Smooth muscle cell of the coronary artery (primary cell): ENCODE measurements around the gene OR52N1. TPM values are rescaled to one million over a fixed set of nuclear protein-coding genes. Genes with fewer than 3 reads are reported as not detected.

Source experiments
- total RNA-seq: library from RNA; depleted of rRNA; stranded (reverse); fragments of >200 nt; gene quantifications from 2 replicates; pipeline ENCODE4 v1.2.3, GENCODE V29; 2014; ENCODE audit warnings: low replicate concordance

Gene OR52N1
- not detected in 2 replicates for total RNA-seq

DNA sequence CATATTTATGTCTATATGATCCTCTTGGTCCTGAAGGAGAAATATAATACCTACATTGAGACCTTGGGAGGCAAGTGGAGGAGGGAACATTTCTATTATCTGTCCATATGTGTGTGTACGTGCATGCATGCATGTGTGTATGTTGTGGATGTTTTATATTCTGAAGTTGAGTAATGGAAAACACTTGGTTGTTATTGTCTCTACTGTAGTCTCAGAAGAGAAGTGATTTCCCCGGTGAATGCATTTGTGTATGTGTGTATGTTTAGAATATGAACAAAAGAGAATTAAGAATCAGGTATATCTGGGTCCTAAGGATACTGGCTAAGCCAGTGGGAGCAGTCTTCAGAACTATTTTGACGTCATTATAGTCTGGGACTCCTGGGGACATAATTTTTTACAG lies at the start of gene OR52N1:
Gene OR52N1, minus strand, starts transcription at position 101 of the 400 bp plus-strand sequence. CDS start 2,449 bp downstream, outside the sequence.

DNA sequence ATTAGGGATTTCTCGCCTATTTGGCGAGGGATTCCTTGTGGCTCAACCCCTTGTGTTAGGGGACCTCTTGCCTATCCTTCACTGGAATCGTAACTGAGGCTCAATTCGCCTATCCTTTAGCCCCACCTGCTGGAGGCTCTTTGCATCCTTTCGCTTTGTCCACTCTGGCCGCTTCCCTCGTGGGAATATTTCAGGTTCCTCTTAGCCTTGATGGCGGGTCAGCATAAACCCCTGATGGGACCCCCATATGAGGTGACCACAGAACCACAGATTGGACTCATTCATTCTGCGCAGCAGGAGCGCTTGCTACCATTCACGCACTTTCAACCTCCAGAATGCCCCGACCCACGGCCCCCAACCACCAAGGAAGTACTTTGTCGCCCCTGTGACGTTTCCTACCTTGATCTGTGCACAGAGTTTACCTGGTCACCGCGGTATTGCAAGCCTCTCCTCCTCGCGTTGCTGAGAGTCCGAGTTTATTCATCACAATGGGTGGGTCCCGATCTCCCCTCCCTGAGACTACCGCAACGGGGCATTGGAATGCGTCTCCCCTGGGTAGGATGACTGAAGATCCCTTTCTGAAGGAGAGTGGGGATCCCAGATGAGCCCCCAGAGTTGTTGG lies 17.5 kb upstream of the OR52N1 start, which contains the start of gene OR52N2:
Gene OR52N2, plus strand, starts transcription at position 425 of the 622 bp plus-strand sequence. CDS start 11,412 bp downstream, outside the sequence.

GRCh38 chr11:5783255-5783654 lies 7.8 kb downstream of the OR52N1 start, which contains the start of gene OR52N5:
Gene OR52N5, minus strand, starts transcription at chr11:5783355. Its CDS starts 4,721 bp downstream, at chr11:5778634.

DNA sequence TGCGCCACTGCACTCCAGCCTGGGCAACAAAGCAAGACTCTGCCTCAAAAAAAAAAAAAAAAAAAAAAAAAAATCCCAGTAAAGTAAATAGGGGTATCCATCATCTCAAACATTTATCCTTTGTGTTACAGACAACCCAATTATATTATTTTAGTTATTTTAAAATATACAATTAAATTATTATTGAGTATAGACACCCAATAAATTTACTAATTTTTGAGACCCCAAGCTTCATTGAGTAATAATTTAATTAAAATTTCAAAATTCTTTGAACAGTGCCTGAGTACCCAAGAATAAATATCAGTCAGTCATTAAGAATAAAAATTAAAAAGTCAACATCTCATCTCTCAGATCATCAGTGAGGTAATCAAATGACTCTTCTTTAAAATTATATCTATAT lies 37.1 kb downstream of the OR52N1 start, which contains the start of gene OR52N4:
Gene OR52N4, plus strand, starts transcription at position 301 of the 400 bp plus-strand sequence. CDS start 498 bp downstream, outside the sequence.

Other genes with a start within 250 kb of the OR52N1 start
- gene OR52H1, start 242.7 kb downstream of the OR52N1 start, total RNA-seq = 0.38 and 1.2 TPM in 2 replicates
- not detected in 2 replicates for gene OR52B6, start 210.4 kb downstream of the OR52N1 start, total RNA-seq
- 2.1 and 3.6 TPM in 2 replicates for gene TRIM6, start 194.6 kb downstream of the OR52N1 start, total RNA-seq
- 9.2 and 11.8 TPM in 2 replicates for gene TRIM34, start 166.3 kb downstream of the OR52N1 start, total RNA-seq
- 16.1 and 48.1 TPM in 2 replicates for gene TRIM5, start 106.2 kb downstream of the OR52N1 start, total RNA-seq
- 73.4 and 161 TPM in 2 replicates for gene TRIM22, start 101.5 kb downstream of the OR52N1 start, total RNA-seq
- not detected in 2 replicates for gene OR56B1, start 54.8 kb downstream of the OR52N1 start, total RNA-seq
- not detected in 2 replicates for gene OR52N4, start 37.0 kb downstream of the OR52N1 start, total RNA-seq
- not detected in 2 replicates for gene OR52N5, start 7.9 kb downstream of the OR52N1 start, total RNA-seq
- not detected in 2 replicates for gene OR52N2, start 17.7 kb upstream of the OR52N1 start, total RNA-seq
- gene OR52E6, start 50.6 kb upstream of the OR52N1 start, total RNA-seq = not detected in 2 replicates
- not detected in 2 replicates for gene OR52E8, start 66.4 kb upstream of the OR52N1 start, total RNA-seq
- gene OR52E4, start 89.4 kb upstream of the OR52N1 start, total RNA-seq = not detected in 2 replicates
- gene OR52E5, start 101.9 kb upstream of the OR52N1 start, total RNA-seq = not detected in 2 replicates
- gene OR56A3, start 151.0 kb upstream of the OR52N1 start, total RNA-seq = not detected in 2 replicates
- not detected in 2 replicates for gene OR56A5, start 177.2 kb upstream of the OR52N1 start, total RNA-seq
- not detected in 2 replicates for gene OR52L1, start 195.7 kb upstream of the OR52N1 start, total RNA-seq
- gene OR56A4, start 215.7 kb upstream of the OR52N1 start, total RNA-seq = not detected in 2 replicates
- not detected in 2 replicates for gene OR56A1, start 239.5 kb upstream of the OR52N1 start, total RNA-seq